Measurements from ENCODE around the gene THOP1. TPM values are rescaled to one million over a fixed set of nuclear protein-coding genes. Genes with fewer than 3 reads are reported as not detected.

The THOP1 gene
- total and polyA plus RNA-seq, 2 donors from 2014 or later, result 36.8 to 42.9 TPM

- Histone ChIP-seq H3K27ac (ENCODE audit: low read depth in 2 of 2, low read length in 2 of 2) (no peak overlapping the region), H3K4me1 (ENCODE audit: control insufficient read depth in 2 of 3, insufficient read depth in 2 of 3, low read depth in 1 of 3, low read length in 3 of 3) (no peaks in the 10 kb centered on the region), H3K9ac (ENCODE audit: low read length in 3 of 3) (no peak overlapping the region), H3K9me3 (ENCODE audit: control insufficient read depth in 2 of 3, insufficient read depth in 1 of 3, low read length in 3 of 3) (no peaks in the 10 kb centered on the region), H3K4me3 (ENCODE audit: low read length in 3 of 3) (no peak overlapping the region), H3K27me3 (ENCODE audit: control insufficient read depth, insufficient read depth, low read length) (no peaks in the 10 kb centered on the region), H3K36me3 (ENCODE audit: control insufficient read depth in 2 of 3, insufficient read depth in 3 of 3, low read length in 3 of 3) (peaks cover 2 to 3% (median 2%) of the 10 kb centered on the region in 3 donors)
- FAIRE-seq (no peak), DNase-seq (no peak)
- no peak for TF ChIP-seq CTCF (IDR thresholded peaks at IDR 0.05; ENCODE audit: borderline replicate concordance, extremely low read depth, insufficient read depth)
- intact Hi-C loops (cut with DNase I), result no loop called here
Measured at GRCh38 chr19:2803486-2804155, 18.3 kb downstream of the THOP1 start.

GRCh38 chr19:2804156-2805004 lies 19.1 kb downstream of the THOP1 start:
- Histone ChIP-seq H3K4me1 (ENCODE audit: control insufficient read depth in 2 of 3, insufficient read depth in 2 of 3, low read depth in 1 of 3, low read length in 3 of 3) (no peaks in the 10 kb centered on the region), H3K4me3 (ENCODE audit: low read length in 3 of 3) (no peak overlapping the region), H3K36me3 (ENCODE audit: control insufficient read depth in 2 of 3, insufficient read depth in 3 of 3, low read length in 3 of 3) (peaks cover 2 to 5% (median 3%) of the 10 kb centered on the region in 3 donors), H3K9me3 (ENCODE audit: control insufficient read depth in 2 of 3, insufficient read depth in 1 of 3, low read length in 3 of 3) (no peaks in the 10 kb centered on the region), H3K9ac (ENCODE audit: low read length in 3 of 3) (no peak overlapping the region), H3K27me3 (ENCODE audit: control insufficient read depth, insufficient read depth, low read length) (no peaks in the 10 kb centered on the region), H3K27ac (ENCODE audit: low read depth in 2 of 2, low read length in 2 of 2) (no peak overlapping the region)
- intact Hi-C loops (cut with DNase I), result no loop called here
- FAIRE-seq, result no peak
- TF ChIP-seq CTCF (IDR thresholded peaks at IDR 0.05; ENCODE audit: borderline replicate concordance, extremely low read depth, insufficient read depth), result no peak
- DNase-seq, result peak in 1 of 5 donors; percentile 66

- H3K36me3 ChIP-seq (ENCODE audit: control insufficient read depth in 2 of 3, insufficient read depth in 3 of 3, low read length in 3 of 3), result peaks cover 2 to 5% (median 3%) of the 10 kb centered on the region in 3 donors
- no peaks in the 10 kb centered on the region for H3K9me3 ChIP-seq (ENCODE audit: control insufficient read depth in 2 of 3, insufficient read depth in 1 of 3, low read length in 3 of 3)
- no peak overlapping the region for H3K27ac ChIP-seq (ENCODE audit: low read depth in 2 of 2, low read length in 2 of 2)
- H3K4me3 ChIP-seq (ENCODE audit: low read length in 3 of 3), result no peak overlapping the region
- intact Hi-C loops (cut with DNase I), result no loop called here
- H3K27me3 ChIP-seq (ENCODE audit: control insufficient read depth, insufficient read depth, low read length), result no peaks in the 10 kb centered on the region
- no peak for TF ChIP-seq CTCF (IDR thresholded peaks at IDR 0.05; ENCODE audit: borderline replicate concordance, extremely low read depth, insufficient read depth)
- no peaks in the 10 kb centered on the region for H3K4me1 ChIP-seq (ENCODE audit: control insufficient read depth in 2 of 3, insufficient read depth in 2 of 3, low read depth in 1 of 3, low read length in 3 of 3)
- no peak overlapping the region for H3K9ac ChIP-seq (ENCODE audit: low read length in 3 of 3)
- FAIRE-seq, result no peak
- DNase-seq, result peak in 1 of 5 donors; percentile 60
Measured at GRCh38 chr19:2805261-2805900, 20.1 kb downstream of the THOP1 start.
